NCI-H1436 (cell line): ENCODE measurements around the gene SLC4A9.

ENCODE experiments used
- DNase-seq: peaks from one replicate; lab custom pipeline; 2025; lab: John Stamatoyannopoulos, UW

Gene SLC4A9

GRCh38 chr5:140360101-140360500, at the start of gene SLC4A9:
TSS of gene SLC4A9 (plus strand) at chr5:140360194. CDS start at chr5:140360237, 43 bp downstream.
- DNase-seq: no peak

GRCh38 chr5:140310434-140310833, 49.6 kb upstream of the SLC4A9 start:
- no peak for DNase-seq

GRCh38 chr5:140311011-140311467, 49.0 kb upstream of the SLC4A9 start:
- no peak for DNase-seq

GRCh38 chr5:140312067-140312790, 47.8 kb upstream of the SLC4A9 start:
- no peak for DNase-seq

- DNase-seq: no peak
Measured at GRCh38 chr5:140312791-140313189, 47.2 kb upstream of the SLC4A9 start.

GRCh38 chr5:140317859-140318258, 42.1 kb upstream of the SLC4A9 start:
- no peak for DNase-seq

GRCh38 chr5:140318792-140319191, 41.2 kb upstream of the SLC4A9 start:
- no peak for DNase-seq

- no peak for DNase-seq
Measured at GRCh38 chr5:140319833-140320232, 40.2 kb upstream of the SLC4A9 start.

- no peak for DNase-seq
Measured at GRCh38 chr5:140321796-140322195, 38.2 kb upstream of the SLC4A9 start.

- DNase-seq: no peak
Measured at GRCh38 chr5:140322751-140323731, 37.0 kb upstream of the SLC4A9 start.

- DNase-seq: no peak
Measured at GRCh38 chr5:140324041-140324600, 35.9 kb upstream of the SLC4A9 start.

GRCh38 chr5:140324617-140325241, 35.3 kb upstream of the SLC4A9 start:
- DNase-seq: no peak

GRCh38 chr5:140325486-140325885, 34.5 kb upstream of the SLC4A9 start:
- DNase-seq: no peak

- peak; percentile 31 for DNase-seq
Measured at GRCh38 chr5:140327589-140327988, 32.4 kb upstream of the SLC4A9 start.

- DNase-seq: no peak
Measured at GRCh38 chr5:140328036-140328764, 31.8 kb upstream of the SLC4A9 start.

GRCh38 chr5:140329739-140330481, 30.1 kb upstream of the SLC4A9 start:
- no peak for DNase-seq

- DNase-seq: no peak
Measured at GRCh38 chr5:140331638-140332037, 28.4 kb upstream of the SLC4A9 start.

- no peak for DNase-seq
Measured at GRCh38 chr5:140336388-140336787, 23.6 kb upstream of the SLC4A9 start.

GRCh38 chr5:140337880-140338279, 22.1 kb upstream of the SLC4A9 start:
- DNase-seq: no peak

- no peak for DNase-seq
Measured at GRCh38 chr5:140338336-140338735, 21.7 kb upstream of the SLC4A9 start.

- no peak for DNase-seq
Measured at GRCh38 chr5:140338908-140339307, 21.1 kb upstream of the SLC4A9 start.
